Right lobe of liver (tissue), 4 donors: ENCODE results near the gene TFE3.

Source experiments
- CTCF ChIP-seq, 4 donors: fragments of 200-600 bp in 3 of 4; fragments of 450-650 bp in 1 of 4; IDR thresholded peaks; one replicate each; pipeline versions ENCODE4 v1.5.1 to v1.8.0; 2016 to 2022; ENCODE audit warnings: antibody characterized with exemption in 4 of 4, mild to moderate bottlenecking in 2 of 4
- POLR2A ChIP-seq: fragments of 450-650 bp; IDR thresholded peaks from one replicate; pipeline ENCODE4 v1.6.1; 2017; ENCODE audit warnings: antibody characterized with exemption, mild to moderate bottlenecking
- donor health status: DM: no; HTN: no; CAD: no.
- donor health status: DM: no; HTN: no; CAD: no.
- donor health status: DM: no; HTN: yes; CAD: no.

GRCh38 chrX:49000636-49001035 lies 42.5 kb downstream of the TFE3 start:
- TF ChIP-seq CTCF (IDR thresholded peaks at IDR 0.05) (no peak), POLR2A (no peak)
